Calu3 (cell line): ENCODE data around the gene RCBTB2. TPM values are rescaled to one million over a fixed set of nuclear protein-coding genes. Genes with fewer than 3 reads are reported as not detected.

Experiments used
- BruUV-seq: library from RNA; stranded (reverse); fragments of 400-500 nt; replicated peaks from 2 replicates; lab custom pipeline; 2021; lab: Mats Ljungman, UMichigan
- CTCF ChIA-PET: fragments of 300-600 bp; sonication (Branson Sonifier 250); formaldehyde crosslinking; loops from one replicate; lab custom pipeline; 2022; ENCODE audit warnings: antibody characterized with exemption; lab: Charles Lee
- DNase-seq: peaks from one replicate; pipeline ENCODE4 v3.0.0; 2022
- H3K27ac Mint-ChIP-seq: one replicate; pipeline ENCODE4 v1.8.0; 2022; ENCODE audit warnings: mixed read lengths; ENCODE audit not compliant: unreplicated experiment
- H3K27me3 Mint-ChIP-seq: one replicate; pipeline ENCODE4 v1.8.0; 2022; ENCODE audit warnings: mixed read lengths; ENCODE audit not compliant: unreplicated experiment
- H3K36me3 Mint-ChIP-seq: one replicate; pipeline ENCODE4 v1.8.0; 2022; ENCODE audit warnings: mild to moderate bottlenecking, moderate library complexity, mixed read lengths; ENCODE audit not compliant: insufficient read depth, unreplicated experiment
- H3K4me1 Mint-ChIP-seq: one replicate; pipeline ENCODE4 v1.8.0; 2022; ENCODE audit warnings: mild to moderate bottlenecking, low read depth, mixed read lengths; ENCODE audit not compliant: unreplicated experiment
- H3K4me3 Mint-ChIP-seq: one replicate; pipeline ENCODE4 v1.8.0; 2022; ENCODE audit warnings: mild to moderate bottlenecking, low read depth, moderate library complexity, mixed read lengths; ENCODE audit not compliant: unreplicated experiment
- H3K9me3 Mint-ChIP-seq: one replicate; pipeline ENCODE4 v1.8.0; 2022; ENCODE audit warnings: low read depth, mixed read lengths; ENCODE audit not compliant: unreplicated experiment
- intact Hi-C: fragments of 100-400 bp; cut with micrococcal nuclease; formaldehyde crosslinking; loops from one replicate; pipeline ENCODE4 v1.10.0; 2022; ENCODE audit not compliant: unreplicated experiment
- total RNA-seq: library from RNA; stranded (reverse); gene quantifications from 2 replicates; pipeline ENCODE4 v1.2.3, GENCODE V29; 2022
- TF ChIP-seq, protein P1 (sequence below): fragments of 200-600 bp; IDR thresholded peaks from one replicate; pipeline ENCODE4 v1.8.0; 2022; ENCODE audit warnings: antibody characterized with exemption; ENCODE audit not compliant: unreplicated experiment

RCBTB2 gene
- total RNA-seq, 1 experiment from 2014 or later = 3.7 TPM

DNA sequence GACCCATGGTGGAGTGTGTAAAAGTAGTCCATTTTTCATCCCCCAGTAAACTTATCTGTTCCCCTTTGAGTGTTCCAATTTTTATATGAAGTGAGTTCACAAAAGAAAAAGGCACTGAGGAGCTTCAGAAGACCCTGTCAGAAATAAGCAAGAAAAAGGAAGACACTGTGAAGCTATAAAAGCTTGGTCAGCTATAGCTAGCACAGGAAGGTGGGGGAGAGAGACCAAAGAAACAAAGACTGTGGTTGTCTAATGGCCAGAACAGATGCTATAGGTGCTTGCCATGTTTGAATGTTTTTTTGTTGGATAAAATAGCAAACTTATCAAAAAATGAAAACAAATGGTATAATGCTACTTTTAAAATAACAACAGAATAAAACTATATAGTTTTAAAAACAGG, 46.5 kb downstream of the RCBTB2 start:
- Mint-ChIP-seq H3K4me3 (no peak overlapping the region), H3K36me3 (no peaks in the 10 kb centered on the region), H3K9me3 (no peaks in the 10 kb centered on the region), H3K27me3 (no peaks in the 10 kb centered on the region), H3K27ac (no peak overlapping the region), H3K4me1 (no peaks in the 10 kb centered on the region)
- CTCF ChIA-PET = no interaction called here
- no peak for DNase-seq
- intact Hi-C loops = no loop called here
- no TSS peak for BruUV-seq
- TF ChIP-seq, protein P1, sequence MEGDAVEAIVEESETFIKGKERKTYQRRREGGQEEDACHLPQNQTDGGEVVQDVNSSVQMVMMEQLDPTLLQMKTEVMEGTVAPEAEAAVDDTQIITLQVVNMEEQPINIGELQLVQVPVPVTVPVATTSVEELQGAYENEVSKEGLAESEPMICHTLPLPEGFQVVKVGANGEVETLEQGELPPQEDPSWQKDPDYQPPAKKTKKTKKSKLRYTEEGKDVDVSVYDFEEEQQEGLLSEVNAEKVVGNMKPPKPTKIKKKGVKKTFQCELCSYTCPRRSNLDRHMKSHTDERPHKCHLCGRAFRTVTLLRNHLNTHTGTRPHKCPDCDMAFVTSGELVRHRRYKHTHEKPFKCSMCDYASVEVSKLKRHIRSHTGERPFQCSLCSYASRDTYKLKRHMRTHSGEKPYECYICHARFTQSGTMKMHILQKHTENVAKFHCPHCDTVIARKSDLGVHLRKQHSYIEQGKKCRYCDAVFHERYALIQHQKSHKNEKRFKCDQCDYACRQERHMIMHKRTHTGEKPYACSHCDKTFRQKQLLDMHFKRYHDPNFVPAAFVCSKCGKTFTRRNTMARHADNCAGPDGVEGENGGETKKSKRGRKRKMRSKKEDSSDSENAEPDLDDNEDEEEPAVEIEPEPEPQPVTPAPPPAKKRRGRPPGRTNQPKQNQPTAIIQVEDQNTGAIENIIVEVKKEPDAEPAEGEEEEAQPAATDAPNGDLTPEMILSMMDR = no peak

DNA sequence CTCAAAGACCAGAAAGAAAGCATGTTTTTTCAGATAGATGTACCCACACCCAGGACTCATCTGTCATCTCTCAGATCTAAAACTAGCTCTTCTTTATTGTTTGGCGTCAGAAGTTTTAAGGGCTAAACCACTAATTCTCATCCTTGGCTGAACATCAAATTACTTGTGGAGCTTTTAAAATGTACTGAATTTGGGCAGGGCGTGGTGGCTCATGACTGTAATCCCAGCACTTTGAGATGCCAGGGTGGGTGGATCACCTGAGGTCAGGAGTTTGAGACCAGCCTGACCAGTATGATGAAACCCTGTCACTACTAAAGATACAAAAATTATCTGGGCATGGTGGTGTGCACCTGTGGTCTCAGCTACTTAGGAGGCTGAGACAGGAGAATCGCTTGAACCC, 47.4 kb downstream of the RCBTB2 start:
- TF ChIP-seq, protein P1 = no peak
- Mint-ChIP-seq H3K27ac (no peak overlapping the region), H3K9me3 (no peaks in the 10 kb centered on the region), H3K4me3 (no peak overlapping the region), H3K4me1 (no peaks in the 10 kb centered on the region), H3K27me3 (no peaks in the 10 kb centered on the region), H3K36me3 (no peaks in the 10 kb centered on the region)
- no peak for DNase-seq
- CTCF ChIA-PET = interaction anchor here (0.7 kb wide), 1 partner anchor 12 kb away, joined by 3 read pairs; no protein-coding TSS in a partner anchor
- BruUV-seq = no TSS peak
- intact Hi-C loops = no loop called here

DNA sequence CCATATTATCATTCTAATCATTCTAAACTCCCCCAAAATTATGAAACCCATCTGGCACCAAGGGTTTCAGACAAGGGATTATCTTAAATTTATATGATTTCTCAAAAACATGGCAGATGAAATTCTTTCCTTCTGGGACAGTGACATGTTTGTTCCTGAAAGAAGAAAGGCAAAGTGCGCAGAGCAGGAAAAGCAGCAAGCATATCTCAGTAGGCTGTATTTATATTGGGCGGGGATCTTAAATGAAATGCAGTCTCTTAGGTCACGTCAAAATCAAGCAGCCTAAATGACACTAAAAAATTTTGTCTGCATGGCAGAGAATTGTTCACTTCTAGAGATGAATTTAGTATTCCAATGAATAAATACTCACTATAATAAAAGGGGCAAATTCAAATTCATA, 49.3 kb downstream of the RCBTB2 start:
- CTCF ChIA-PET = no interaction called here
- no peaks in the 10 kb centered on the region for H3K4me1 Mint-ChIP-seq
- H3K27ac Mint-ChIP-seq = no peak overlapping the region

DNA sequence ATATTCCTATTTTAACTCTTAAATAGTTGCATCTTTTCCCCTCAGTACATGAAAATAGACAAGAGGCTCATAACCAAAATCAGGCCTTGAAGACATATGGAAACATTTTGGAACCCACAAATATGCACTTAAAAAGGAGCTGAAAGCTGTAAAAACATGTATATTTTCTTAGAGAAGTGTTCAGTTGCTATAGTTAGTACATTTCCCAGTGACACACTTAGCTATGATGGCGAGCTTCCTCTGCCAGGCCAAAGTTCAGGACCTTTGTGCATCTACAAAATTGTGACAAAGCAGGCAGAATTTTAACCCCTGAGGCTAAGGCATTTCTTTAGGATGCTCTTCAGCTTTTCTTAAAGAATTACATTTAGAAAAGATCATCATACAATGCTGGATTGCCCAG, 54.5 kb downstream of the RCBTB2 start:
- no peaks in the 10 kb centered on the region for H3K27me3 Mint-ChIP-seq
- BruUV-seq = no TSS peak
- CTCF ChIA-PET = no interaction called here
- intact Hi-C loops = no loop called here
- TF ChIP-seq, protein P1 = no peak
- no peak for DNase-seq
- H3K36me3 Mint-ChIP-seq = peaks cover 7% of the 10 kb centered on the region
- H3K9me3 Mint-ChIP-seq = no peaks in the 10 kb centered on the region
- H3K4me3 Mint-ChIP-seq = no peak overlapping the region
- no peak overlapping the region for H3K27ac Mint-ChIP-seq
- H3K4me1 Mint-ChIP-seq = no peaks in the 10 kb centered on the region

More for the DNA sequence above, 49.3 kb downstream of the RCBTB2 start:
- BruUV-seq = no TSS peak
- TF ChIP-seq, protein P1 = no peak
- Mint-ChIP-seq H3K9me3 (no peaks in the 10 kb centered on the region), H3K27me3 (no peaks in the 10 kb centered on the region), H3K4me3 (no peak overlapping the region), H3K36me3 (no peaks in the 10 kb centered on the region)
- intact Hi-C loops = no loop called here
- DNase-seq = no peak
